Lung (tissue), 12 donors: ENCODE data around the gene U2SURP. TPM values are rescaled to one million over a fixed set of nuclear protein-coding genes. Genes with fewer than 3 reads are reported as not detected.
A peak's percentile ranks its signal among the peaks of the same experiment; 100 is the strongest.

Experiments used
- ATAC-seq: fragments of 200-7000 bp; cut with Tn5 transposase; one replicate; pipeline ENCODE4 v1.9.1; 2020; ENCODE audit warnings: moderate number of reproducible peaks; ENCODE audit not compliant: insufficient read depth, low FRiP score
- DNase-seq, 3 donors: peaks; one replicate each; pipeline ENCODE4 v3.0.0-alpha.2; 2013 to 2017
- H3K27ac ChIP-seq, 2 donors: one replicate each; pipeline ENCODE4 v1.5.1; 2013; ENCODE audit warnings: mild to moderate bottlenecking in 2 of 2, moderate library complexity in 2 of 2, control low read depth in 1 of 2, inconsistent platforms in 1 of 2, low read depth in 1 of 2, low read length in 1 of 2
- H3K27me3 ChIP-seq, 3 donors: one replicate each; pipeline ENCODE4 v1.5.1; 2013; ENCODE audit warnings: low read length in 2 of 3; ENCODE audit not compliant: control insufficient read depth in 3 of 3, insufficient read depth in 3 of 3
- H3K36me3 ChIP-seq, 4 donors: one replicate each; pipeline ENCODE4 v1.5.1; 2013; ENCODE audit warnings: low read length in 4 of 4, mild to moderate bottlenecking in 1 of 4, moderate library complexity in 1 of 4; ENCODE audit not compliant: control insufficient read depth in 4 of 4, insufficient read depth in 4 of 4
- H3K4me1 ChIP-seq, 5 donors: one replicate each; pipeline ENCODE4 v1.5.1; 2013; ENCODE audit warnings: low read length in 5 of 5, mild to moderate bottlenecking in 2 of 5, moderate library complexity in 1 of 5; ENCODE audit not compliant: control insufficient read depth in 5 of 5, insufficient read depth in 5 of 5
- H3K4me3 ChIP-seq: one replicate; pipeline ENCODE4 v1.5.1; 2013; ENCODE audit warnings: mild to moderate bottlenecking, control low read depth, moderate library complexity
- H3K9ac ChIP-seq, 2 donors: one replicate each; pipeline ENCODE4 v1.5.1; 2013; ENCODE audit warnings: low read length in 2 of 2, control low read depth in 1 of 2; ENCODE audit not compliant: insufficient read depth in 1 of 2
- H3K9me3 ChIP-seq, 4 donors: one replicate each; pipeline ENCODE4 v1.5.1; 2013; ENCODE audit warnings: low read length in 3 of 4, mild to moderate bottlenecking in 1 of 4, moderate library complexity in 1 of 4; ENCODE audit not compliant: control insufficient read depth in 4 of 4, insufficient read depth in 3 of 4
- CTCF ChIP-seq: IDR thresholded peaks from 2 replicates; pipeline ENCODE4 v1.5.1; 2012; ENCODE audit warnings: mild to moderate bottlenecking; ENCODE audit errors: control extremely low read depth, extremely low read depth
- WGBS, 2 donors: extraction: QIAGEN DNeasy Blood & Tissue Kit; methylation state at CpG; one replicate each; pipeline ENCODE4 v1.1.7; 2013; 5-methylcytosine and 5-hydroxymethylcytosine counted together
- polyA plus RNA-seq, 2 donors: library from polyadenylated mRNA; stranded (reverse); fragments of 200-250 nt; gene quantifications; one replicate each; pipeline ENCODE4 v1.2.1, GENCODE V29; 2013
- total RNA-seq, 2 donors: library from RNA; depleted of rRNA in 1 of 2; stranded (reverse); fragments of >200 nt in 1 of 2; gene quantifications; one replicate each; pipeline ENCODE4 v1.2.1, GENCODE V29; 2014 to 2021
- donor health status: control.
- donor health status: control.
- donor health status: Bipolar disorder and iron deficiency.
- donor health status: healthy.
- donor health status: DM: yes; HTN: yes; CAD: no.

U2SURP gene
- total and polyA plus RNA-seq, 4 donors = 25.7 to 167 (median 46.2) TPM

- H3K27me3 ChIP-seq = peaks cover 4 to 35% (median 24%) of the 10 kb centered on the region in 3 donors
- DNase-seq = peak; percentile 42 to 63 (median 56)
- WGBS, 2 donors = 3 to 4% methylated on average over 61 to 117 of the region's 117 CpGs
- H3K4me3 ChIP-seq = peak within 1 kb of the TSS; percentile 48
- peaks cover 0 to 8% (median 0%) of the 10 kb centered on the region in 4 donors for H3K9me3 ChIP-seq
- no peaks in the 10 kb centered on the region for H3K36me3 ChIP-seq
- TF ChIP-seq CTCF = no peak
- H3K27ac ChIP-seq = peak within 1 kb of the TSS in 1 of 2 donors; percentile 87
- H3K4me1 ChIP-seq = peaks cover 0 to 9% (median 0%) of the 10 kb centered on the region in 5 donors
- no peak within 1 kb of the TSS for H3K9ac ChIP-seq
- ATAC-seq = peak; percentile 23
Measured at GRCh38 chr3:142963516-142964448, 37.6 kb upstream of the U2SURP start, which contains the start of gene PAQR9. TSS of gene PAQR9 (minus strand) at chr3:142963674. CDS start at chr3:142963336, 338 bp downstream.

- peaks cover 4 to 33% (median 21%) of the 10 kb centered on the region in 3 donors for H3K27me3 ChIP-seq
- no peak for TF ChIP-seq CTCF
- no peak for ATAC-seq
Measured at GRCh38 chr3:142965581-142965980, 35.8 kb upstream of the U2SURP start.

GRCh38 chr3:142966808-142967207, 34.6 kb upstream of the U2SURP start:
- 80 to 97% methylated on average over 2 of the region's 2 CpGs for WGBS, 2 donors
- Histone ChIP-seq H3K4me1 (peaks cover 0 to 9% (median 0%) of the 10 kb centered on the region in 5 donors), H3K27me3 (peaks cover 4 to 31% (median 21%) of the 10 kb centered on the region in 3 donors), H3K9me3 (peaks cover 0 to 8% (median 0%) of the 10 kb centered on the region in 4 donors), H3K36me3 (no peaks in the 10 kb centered on the region), H3K9ac (no peak overlapping the region), H3K27ac (no peak overlapping the region), H3K4me3 (no peak overlapping the region)
- ATAC-seq (no peak), DNase-seq (no peak)
- no peak for TF ChIP-seq CTCF

More at GRCh38 chr3:142965581-142965980, 35.8 kb upstream of the U2SURP start:
- Histone ChIP-seq H3K36me3 (no peaks in the 10 kb centered on the region), H3K9me3 (peaks cover 0 to 8% (median 0%) of the 10 kb centered on the region in 4 donors), H3K27ac (no peak overlapping the region), H3K9ac (no peak overlapping the region), H3K4me3 (no peak overlapping the region), H3K4me1 (peaks cover 0 to 9% (median 0%) of the 10 kb centered on the region in 5 donors)
- WGBS, 2 donors = 46 to 71% methylated on average over 3 of the region's 3 CpGs
- DNase-seq = no peak
